Midbrain (tissue), 1 donor: ENCODE data around the gene GPR22.
A peak's percentile ranks its signal among the peaks of the same experiment; 100 is the strongest.

ENCODE experiments used
- DNase-seq: peaks from one replicate; lab custom pipeline; 2025; lab: John Stamatoyannopoulos, UW

The GPR22 gene

GRCh38 chr7:107479303-107479702 is 9.4 kb downstream of the GPR22 start:
- DNase-seq: no peak

GRCh38 chr7:107480932-107481331 is 11.1 kb downstream of the GPR22 start:
- DNase-seq: no peak

GRCh38 chr7:107482571-107482970 is 12.7 kb downstream of the GPR22 start:
- DNase-seq: no peak

GRCh38 chr7:107486041-107486440 is 16.2 kb downstream of the GPR22 start:
- no peak for DNase-seq

- no peak for DNase-seq
Measured at GRCh38 chr7:107492875-107493274, 23.0 kb downstream of the GPR22 start.

GRCh38 chr7:107494315-107494751 is 24.5 kb downstream of the GPR22 start:
- no peak for DNase-seq

GRCh38 chr7:107494884-107495283 is 25.0 kb downstream of the GPR22 start:
- no peak for DNase-seq

GRCh38 chr7:107495516-107495915 is 25.7 kb downstream of the GPR22 start:
- DNase-seq: no peak

- DNase-seq: no peak
Measured at GRCh38 chr7:107499731-107500130, 29.9 kb downstream of the GPR22 start.

GRCh38 chr7:107501593-107501992 is 31.7 kb downstream of the GPR22 start:
- peak; percentile 4 for DNase-seq

GRCh38 chr7:107502154-107502553 is 32.3 kb downstream of the GPR22 start:
- no peak for DNase-seq

- DNase-seq: no peak
Measured at GRCh38 chr7:107502797-107503196, 32.9 kb downstream of the GPR22 start.

- DNase-seq: no peak
Measured at GRCh38 chr7:107503687-107504086, 33.8 kb downstream of the GPR22 start.

- no peak for DNase-seq
Measured at GRCh38 chr7:107505362-107505761, 35.5 kb downstream of the GPR22 start.

GRCh38 chr7:107505997-107506673 is 36.3 kb downstream of the GPR22 start:
- DNase-seq: no peak

GRCh38 chr7:107506674-107507339 is 37.0 kb downstream of the GPR22 start:
- DNase-seq: no peak
